ENCODE measurements around the gene PPIL6.
A peak's percentile ranks its signal among the peaks of the same experiment; 100 is the strongest.
"Not testable (repeated sequence)": the region's sequence is repeated elsewhere in the genome, so short reads cannot be mapped to it uniquely, and the experiment has no call there.

PPIL6 gene

GRCh38 chr6:109467696-109468095 lies 27.3 kb upstream of the PPIL6 start:
- no peak for DNase-seq

- DNase-seq: no peak
Measured at GRCh38 chr6:109466212-109466923, 25.9 kb upstream of the PPIL6 start.

- no peak for DNase-seq
Measured at GRCh38 chr6:109465772-109466171, 25.3 kb upstream of the PPIL6 start.

GRCh38 chr6:109461733-109462526 lies 21.5 kb upstream of the PPIL6 start:
- DNase-seq: no peak

- DNase-seq: not testable (repeated sequence)
Measured at GRCh38 chr6:109461205-109461604, 20.8 kb upstream of the PPIL6 start.

GRCh38 chr6:109460161-109460829 lies 19.9 kb upstream of the PPIL6 start:
- DNase-seq: no peak

GRCh38 chr6:109458774-109459531 lies 18.5 kb upstream of the PPIL6 start:
- DNase-seq: no peak

GRCh38 chr6:109457562-109457996 lies 17.2 kb upstream of the PPIL6 start:
- DNase-seq: no peak

- DNase-seq: no peak
Measured at GRCh38 chr6:109456710-109457561, 16.5 kb upstream of the PPIL6 start.

GRCh38 chr6:109456111-109456583 lies 15.7 kb upstream of the PPIL6 start:
- DNase-seq: peak; percentile 70

GRCh38 chr6:109455437-109456110 lies 15.1 kb upstream of the PPIL6 start, which contains the start of gene MICAL1:
MICAL1 (minus strand) TSS chr6:109455772; CDS start chr6:109454196, 1,576 bp downstream.
- DNase-seq: peak; percentile 79

GRCh38 chr6:109454496-109455436 lies 14.3 kb upstream of the PPIL6 start:
- DNase-seq: peak; percentile 39

GRCh38 chr6:109453594-109454495 lies 13.4 kb upstream of the PPIL6 start:
- DNase-seq: no peak

GRCh38 chr6:109453156-109453555 lies 12.7 kb upstream of the PPIL6 start:
- DNase-seq: no peak

GRCh38 chr6:109452181-109452580 lies 11.8 kb upstream of the PPIL6 start:
- DNase-seq: no peak

GRCh38 chr6:109451376-109451775 lies 10.9 kb upstream of the PPIL6 start:
- no peak for DNase-seq

- DNase-seq: no peak
Measured at GRCh38 chr6:109450801-109451200, 10.4 kb upstream of the PPIL6 start.

Data from right kidney (tissue), 1 donor.